GM12878 (cell line): Measurements from ENCODE around the gene SAMD7. TPM values are rescaled to one million over a fixed set of nuclear protein-coding genes. Genes with fewer than 3 reads are reported as not detected.

Source experiments
- ATAC-seq: fragments of 200-7000 bp; cut with Tn5 transposase; 3 replicates; pipeline ENCODE4 v1.9.1; 2020; ENCODE audit warnings: mild to moderate bottlenecking, moderate library complexity
- BruUV-seq: library from RNA; stranded (reverse); fragments of 400-500 nt; replicated peaks from 2 replicates; lab custom pipeline; 2021; lab: Mats Ljungman, UMichigan
- CTCF ChIA-PET: fragments of 300-600 bp; sonication (Branson Sonifier 250); formaldehyde crosslinking; extraction: SDS; loops from one replicate; lab custom pipeline; 2021; ENCODE audit warnings: inconsistent platforms; lab: Yijun Ruan, JAX
- POLR2A ChIA-PET: fragments of 350-600 bp; formaldehyde crosslinking; extraction: SDS; loops from one replicate; lab custom pipeline; 2021; ENCODE audit warnings: inconsistent platforms; lab: Charles Lee
- RAD21 ChIA-PET: fragments of 300-600 bp; sonication (Branson Sonifier 250); formaldehyde crosslinking; loops from one replicate; lab custom pipeline; 2023; ENCODE audit warnings: antibody characterized with exemption; ENCODE audit not compliant: unreplicated experiment; lab: Charles Lee
- SMC1A ChIA-PET: fragments of 300-600 bp; sonication (Branson Sonifier 250); formaldehyde crosslinking; loops from one replicate; lab custom pipeline; 2023; ENCODE audit not compliant: unreplicated experiment, uncharacterized antibody; lab: Charles Lee
- DNase-seq: peaks from one replicate; pipeline ENCODE4 v3.0.0-alpha.2; 2011; ENCODE audit warnings: low read depth, low spot score
- FAIRE-seq: peaks from 3 replicates; lab custom pipeline; 2011; peaks lifted over from hg19 to GRCh38; lab: Jason Lieb, UNC
- H2AFZ ChIP-seq: 2 replicates; pipeline ENCODE4 v1.6.0; 2011; ENCODE audit warnings: low read depth, low read length, control low read depth; ENCODE audit not compliant: control insufficient read depth
- H3K27ac ChIP-seq: 2 replicates; pipeline ENCODE4 v1.5.1; 2011; ENCODE audit warnings: control low read depth; ENCODE audit not compliant: control insufficient read depth, insufficient read depth
- H3K27me3 ChIP-seq, 2 experiments: replicated peaks in 1 of 2; 2 replicates each; pipeline versions ENCODE4 v1.6.0 to v1.6.1; 2011; ENCODE audit warnings: low read length in 1 of 2; ENCODE audit not compliant: control insufficient read depth in 2 of 2, insufficient read depth in 2 of 2
- H3K36me3 ChIP-seq, 2 experiments: 2 replicates each; pipeline ENCODE4 v1.5.1; 2011; ENCODE audit warnings: low read length in 1 of 2; ENCODE audit not compliant: control insufficient read depth in 2 of 2, insufficient read depth in 2 of 2
- H3K4me1 ChIP-seq: 2 replicates; pipeline ENCODE4 v1.6.1; 2011; ENCODE audit warnings: mild to moderate bottlenecking, low read length, moderate library complexity, mixed read lengths; ENCODE audit not compliant: control insufficient read depth, insufficient read depth
- H3K4me2 ChIP-seq: 2 replicates; pipeline ENCODE4 v1.6.0; 2011; ENCODE audit warnings: control low read depth; ENCODE audit not compliant: control insufficient read depth, insufficient read depth
- H3K4me3 ChIP-seq: fragments of 200-600 bp; sonication (generic); 2 replicates; pipeline ENCODE4 v1.5.1; 2016
- H3K79me2 ChIP-seq: 2 replicates; pipeline ENCODE4 v1.6.0; 2011; ENCODE audit warnings: low read length; ENCODE audit not compliant: control insufficient read depth, insufficient read depth
- H3K9ac ChIP-seq: 2 replicates; pipeline ENCODE4 v1.8.0; 2011; ENCODE audit warnings: low read length, control low read depth, mixed read lengths; ENCODE audit not compliant: control insufficient read depth, insufficient read depth
- H3K9me3 ChIP-seq: replicated peaks from 3 replicates; pipeline ENCODE4 v1.5.1; 2011; ENCODE audit warnings: mild to moderate bottlenecking, low read length; ENCODE audit not compliant: control insufficient read depth, insufficient read depth
- H4K20me1 ChIP-seq: 2 replicates; pipeline ENCODE4 v1.6.0; 2011; ENCODE audit not compliant: control insufficient read depth, insufficient read depth
- ATF7 ChIP-seq: fragments of 450-650 bp; IDR thresholded peaks from 2 replicates; pipeline ENCODE4 v1.6.1; 2016; ENCODE audit warnings: low read depth, mild to moderate bottlenecking
- EGR1 ChIP-seq, 2 experiments: IDR thresholded peaks; 1 replicate in 1 of 2; 2 replicates in 1 of 2; pipeline ENCODE4 v1.6.1; 2011 to 2012; ENCODE audit warnings: low read depth in 2 of 2, low read length in 2 of 2, borderline replicate concordance in 1 of 2, mild to moderate bottlenecking in 1 of 2, moderate library complexity in 1 of 2
- GATAD2B ChIP-seq: fragments of 450-650 bp; conservative IDR thresholded peaks from 2 replicates; pipeline ENCODE4 v1.6.1; 2017; ENCODE audit warnings: low read depth, mild to moderate bottlenecking, moderate library complexity
- NRF1 ChIP-seq: conservative IDR thresholded peaks from 2 replicates; pipeline ENCODE4 v1.6.1; 2011; ENCODE audit warnings: mild to moderate bottlenecking, low read depth, low read length, improper control_type of control experiment
- PAX8 ChIP-seq: fragments of 450-650 bp; IDR thresholded peaks from 2 replicates; pipeline ENCODE4 v1.6.1; 2017; ENCODE audit warnings: mild to moderate bottlenecking, moderate library complexity
- SREBF1 ChIP-seq: IDR thresholded peaks from 2 replicates; pipeline ENCODE4 v1.6.1; 2012; ENCODE audit warnings: mild to moderate bottlenecking, low read length
- WGBS: methylation state at CpG from one replicate; pipeline ENCODE4 v1.1.6; 2016; ENCODE audit warnings: low lambda C conversion rate; ENCODE audit not compliant: insufficient replicate concordance, insufficient coverage; ENCODE audit errors: missing lambda C conversion rate; 5-methylcytosine and 5-hydroxymethylcytosine counted together
- in situ Hi-C: fragments of 300-500 bp; cut with MboI; formaldehyde crosslinking; loops from 9 replicates; pipeline ENCODE4 v1.14.3; 2018; ENCODE audit warnings: mixed read lengths
- intact Hi-C: fragments of 100-400 bp; cut with micrococcal nuclease; formaldehyde crosslinking; loops from one replicate; pipeline ENCODE4 v1.14.2; 2022; ENCODE audit not compliant: unreplicated experiment
- polyA plus RNA-seq, 11 experiments: library from polyadenylated mRNA; depleted of rRNA in 4 of 11; unstranded in 6 of 11; stranded (reverse) in 5 of 11; fragments of >200 nt; fragmentation: Nextera tagmentation in 4 of 11; fragmentation: Illumina TruSeq in 1 of 11; extraction: Ambion mirVana in 4 of 11; extraction: Trizol in 1 of 11; gene quantifications; 1 replicate in 1 of 11; 2 replicates in 10 of 11; pipeline versions ENCODE4 v1.2.1 to v1.2.3, GENCODE V29; 2011 to 2016; ENCODE audit warnings: inconsistent platforms in 2 of 11, missing spikeins in 2 of 11, low read depth in 1 of 11
- total RNA-seq, 4 experiments: library from RNA; depleted of rRNA in 3 of 4; stranded (reverse); fragments of >200 nt in 3 of 4; fragmentation: Illumina TruSeq in 1 of 4; extraction: Trizol in 1 of 4; gene quantifications; 2 replicates each; pipeline versions ENCODE4 v1.2.1 to v1.2.3, GENCODE V29; 2013 to 2021
- TF ChIP-seq, protein P1 (sequence below): IDR thresholded peaks from 2 replicates; pipeline ENCODE4 v1.6.1; 2011; ENCODE audit warnings: mild to moderate bottlenecking, low read depth, low read length, moderate library complexity; ENCODE audit not compliant: insufficient replicate concordance
- TF ChIP-seq, protein P2 (sequence below): fragments of 450-650 bp; IDR thresholded peaks from 2 replicates; pipeline ENCODE4 v1.6.1; 2016; ENCODE audit warnings: mild to moderate bottlenecking, moderate library complexity, borderline replicate concordance

SAMD7 gene
- total and polyA plus RNA-seq, 10 of the 15 experiments (the other 5 are each of a cell fraction or from before 2014, with no cell fraction given) = 0.03 to 0.11 (median 0.07) TPM; not detected in 3

DNA sequence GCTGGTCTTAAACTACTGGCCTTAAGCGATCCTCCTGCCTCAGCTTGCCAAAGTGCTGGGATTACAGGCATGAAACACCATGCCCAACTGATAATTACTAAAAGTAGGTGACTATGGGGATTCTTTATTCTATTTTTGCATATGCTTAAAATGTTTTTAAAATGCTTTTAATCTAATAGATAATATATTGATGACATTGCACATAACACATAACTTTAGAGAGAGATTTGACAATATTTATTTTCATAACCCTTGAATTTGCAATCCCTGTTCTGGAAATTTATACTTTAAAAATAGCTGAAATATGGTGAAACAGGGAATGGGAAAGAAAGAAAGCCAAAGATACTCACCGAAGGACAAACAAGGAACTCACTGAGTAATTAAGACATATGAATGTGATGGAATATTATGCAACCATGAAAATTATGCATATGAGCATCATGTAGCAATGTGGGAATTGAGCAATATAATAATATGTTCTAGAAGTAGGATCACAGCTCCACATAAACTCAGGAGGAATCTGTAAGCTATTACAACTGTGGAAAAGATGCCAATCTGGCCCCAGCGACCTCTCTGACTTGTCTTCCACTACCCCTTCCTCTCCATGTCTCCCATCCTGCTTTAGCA, 43.7 kb upstream of the SAMD7 start:
- no peak for TF ChIP-seq GATAD2B
- TF ChIP-seq ATF7 = no peak
- TF ChIP-seq EGR1 (IDR thresholded peaks at IDR 0.05; ENCODE audit: borderline replicate concordance in 1 of 2, low read depth in 2 of 2, low read length in 2 of 2) = no peak
- TF ChIP-seq, all 136 proteins: peak for 0
- DNase-seq (no peak), FAIRE-seq (no peak), ATAC-seq (no peak)
- no peaks in the 10 kb centered on the region for H4K20me1 ChIP-seq
- ChIA-PET SMC1A (interaction anchor here (1.6 to 7.2 kb wide), 3 partner anchors 64 to 152 kb away, joined by 6 to 56 read pairs (median 8); partner anchors contain the start of gene SEC62), RAD21 (interaction anchor here (0.7 to 1.3 kb wide), 3 partner anchors 81 to 189 kb away, joined by 3 to 6 read pairs (median 3); no protein-coding TSS in a partner anchor), CTCF (interaction anchor here (0.8 to 4.0 kb wide), 3 partner anchors 99 to 187 kb away, joined by 3 to 18 read pairs (median 5); partner anchors contain the start of gene SEC62), POLR2A (no interaction called here)
- H3K4me3 ChIP-seq = no peak overlapping the region
- no peak overlapping the region for H3K9ac ChIP-seq
- no peaks in the 10 kb centered on the region for H3K27me3 ChIP-seq
- 85% methylated on average over 3 of the region's 3 CpGs for WGBS
- no peak overlapping the region for H3K27ac ChIP-seq
- no TSS peak for BruUV-seq
- H3K9me3 ChIP-seq = no peaks in the 10 kb centered on the region
- intact Hi-C loops (no loop called here), in situ Hi-C loops (loop anchor here (10.0 kb wide), 1 partner anchor 187 kb away; no protein-coding TSS in a partner anchor)
- H3K36me3 ChIP-seq = no peaks in the 10 kb centered on the region
- H3K79me2 ChIP-seq = no peaks in the 10 kb centered on the region
- H3K4me1 ChIP-seq = peaks cover 23% of the 10 kb centered on the region
- no peak overlapping the region for H2AFZ ChIP-seq
- H3K4me2 ChIP-seq = no peak overlapping the region

DNA sequence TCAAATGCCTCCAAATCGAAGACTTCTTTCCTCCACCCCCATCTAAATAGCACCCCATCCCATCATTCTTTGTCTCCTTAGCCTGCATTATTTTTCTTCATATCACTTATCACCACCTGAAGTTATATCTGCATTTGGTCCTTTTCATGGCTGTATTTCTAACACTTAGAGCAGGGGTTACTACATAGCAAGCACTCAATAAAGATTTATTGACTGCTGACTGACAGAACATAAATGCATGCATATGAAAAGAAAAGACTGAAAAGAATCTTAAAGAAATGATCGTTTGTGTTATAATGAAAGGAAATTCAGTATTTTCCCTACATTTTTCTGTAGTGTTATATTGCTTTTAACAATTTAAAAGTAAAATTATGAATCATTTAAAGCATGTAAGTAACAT, 43.0 kb upstream of the SAMD7 start:
- SMC1A ChIA-PET = interaction anchor here (1.6 to 7.2 kb wide), 2 partner anchors 99 to 152 kb away, joined by 8 to 56 read pairs; partner anchors contain the start of gene SEC62
- DNase-seq = no peak
- Histone ChIP-seq H3K9ac (no peak overlapping the region), H3K4me2 (no peak overlapping the region), H3K27ac (no peak overlapping the region), H4K20me1 (no peaks in the 10 kb centered on the region), H2AFZ (no peak overlapping the region), H3K9me3 (no peaks in the 10 kb centered on the region), H3K4me1 (peaks cover 23% of the 10 kb centered on the region), H3K79me2 (no peaks in the 10 kb centered on the region), H3K4me3 (no peak overlapping the region), H3K36me3 (no peaks in the 10 kb centered on the region), H3K27me3 (no peaks in the 10 kb centered on the region)
- in situ Hi-C loops = loop anchor here (10.0 kb wide), 1 partner anchor 186 kb away; no protein-coding TSS in a partner anchor
- WGBS = 5% methylated on average over 2 of the region's 2 CpGs
- BruUV-seq = no TSS peak
- TF ChIP-seq, protein P1, sequence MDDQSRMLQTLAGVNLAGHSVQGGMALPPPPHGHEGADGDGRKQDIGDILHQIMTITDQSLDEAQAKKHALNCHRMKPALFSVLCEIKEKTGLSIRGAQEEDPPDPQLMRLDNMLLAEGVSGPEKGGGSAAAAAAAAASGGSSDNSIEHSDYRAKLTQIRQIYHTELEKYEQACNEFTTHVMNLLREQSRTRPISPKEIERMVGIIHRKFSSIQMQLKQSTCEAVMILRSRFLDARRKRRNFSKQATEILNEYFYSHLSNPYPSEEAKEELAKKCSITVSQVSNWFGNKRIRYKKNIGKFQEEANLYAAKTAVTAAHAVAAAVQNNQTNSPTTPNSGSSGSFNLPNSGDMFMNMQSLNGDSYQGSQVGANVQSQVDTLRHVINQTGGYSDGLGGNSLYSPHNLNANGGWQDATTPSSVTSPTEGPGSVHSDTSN = no peak
- no peak for TF ChIP-seq NRF1
- TF ChIP-seq, protein P2, sequence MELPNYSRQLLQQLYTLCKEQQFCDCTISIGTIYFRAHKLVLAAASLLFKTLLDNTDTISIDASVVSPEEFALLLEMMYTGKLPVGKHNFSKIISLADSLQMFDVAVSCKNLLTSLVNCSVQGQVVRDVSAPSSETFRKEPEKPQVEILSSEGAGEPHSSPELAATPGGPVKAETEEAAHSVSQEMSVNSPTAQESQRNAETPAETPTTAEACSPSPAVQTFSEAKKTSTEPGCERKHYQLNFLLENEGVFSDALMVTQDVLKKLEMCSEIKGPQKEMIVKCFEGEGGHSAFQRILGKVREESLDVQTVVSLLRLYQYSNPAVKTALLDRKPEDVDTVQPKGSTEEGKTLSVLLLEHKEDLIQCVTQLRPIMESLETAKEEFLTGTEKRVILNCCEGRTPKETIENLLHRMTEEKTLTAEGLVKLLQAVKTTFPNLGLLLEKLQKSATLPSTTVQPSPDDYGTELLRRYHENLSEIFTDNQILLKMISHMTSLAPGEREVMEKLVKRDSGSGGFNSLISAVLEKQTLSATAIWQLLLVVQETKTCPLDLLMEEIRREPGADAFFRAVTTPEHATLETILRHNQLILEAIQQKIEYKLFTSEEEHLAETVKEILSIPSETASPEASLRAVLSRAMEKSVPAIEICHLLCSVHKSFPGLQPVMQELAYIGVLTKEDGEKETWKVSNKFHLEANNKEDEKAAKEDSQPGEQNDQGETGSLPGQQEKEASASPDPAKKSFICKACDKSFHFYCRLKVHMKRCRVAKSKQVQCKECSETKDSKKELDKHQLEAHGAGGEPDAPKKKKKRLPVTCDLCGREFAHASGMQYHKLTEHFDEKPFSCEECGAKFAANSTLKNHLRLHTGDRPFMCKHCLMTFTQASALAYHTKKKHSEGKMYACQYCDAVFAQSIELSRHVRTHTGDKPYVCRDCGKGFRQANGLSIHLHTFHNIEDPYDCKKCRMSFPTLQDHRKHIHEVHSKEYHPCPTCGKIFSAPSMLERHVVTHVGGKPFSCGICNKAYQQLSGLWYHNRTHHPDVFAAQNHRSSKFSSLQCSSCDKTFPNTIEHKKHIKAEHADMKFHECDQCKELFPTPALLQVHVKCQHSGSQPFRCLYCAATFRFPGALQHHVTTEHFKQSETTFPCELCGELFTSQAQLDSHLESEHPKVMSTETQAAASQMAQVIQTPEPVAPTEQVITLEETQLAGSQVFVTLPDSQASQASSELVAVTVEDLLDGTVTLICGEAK = peak; percentile 53
- no peak for TF ChIP-seq PAX8
- no peak for TF ChIP-seq SREBF1
- no peak for ATAC-seq
- no peak for FAIRE-seq
- POLR2A ChIA-PET = no interaction called here
- intact Hi-C loops = no loop called here
- RAD21 ChIA-PET = interaction anchor here (1.3 kb wide), 1 partner anchor 98 kb away, joined by 3 read pairs; no protein-coding TSS in a partner anchor
- CTCF ChIA-PET = interaction anchor here (0.8 to 4.0 kb wide), 2 partner anchors 98 to 186 kb away, joined by 5 to 18 read pairs; partner anchors contain the start of gene SEC62
